Measurements from ENCODE around the gene LRRC36. TPM values are rescaled to one million over a fixed set of nuclear protein-coding genes. Genes with fewer than 3 reads are reported as not detected.

Gene LRRC36
- total and polyA plus RNA-seq, 2 of the 13 experiments (the other 11 are each of a cell fraction or from before 2014, with no cell fraction given) = 0.12 to 0.15 TPM

- TF ChIP-seq TRIM24 (CRISPR knock-in tag; IDR thresholded peaks at IDR 0.05) = no peak
- TF ChIP-seq HNRNPLL (IDR thresholded peaks at IDR 0.05; ENCODE audit: low read depth, low read length, poor library complexity, severe bottlenecking) = peak; percentile 85
- no peak for TF ChIP-seq FOSL1 (CRISPR knock-in tag; IDR thresholded peaks at IDR 0.05; ENCODE audit: borderline replicate concordance)
- TF ChIP-seq DNMT3B (CRISPR knock-in tag; conservative IDR thresholded peaks at IDR 0.05) = no peak
- TF ChIP-seq MLLT10 (CRISPR knock-in tag; IDR thresholded peaks at IDR 0.05) = no peak
- TF ChIP-seq NFYC (CRISPR knock-in tag; IDR thresholded peaks at IDR 0.05) = no peak
- no peak for TF ChIP-seq ATF1 (CRISPR knock-in tag; IDR thresholded peaks at IDR 0.05)
- TF ChIP-seq MAZ (IDR thresholded peaks at IDR 0.05; ENCODE audit: borderline replicate concordance, low read depth, low read length) = peak; percentile 48; the same call in 1 of the 2 replicates
- peak; percentile 74 for TF ChIP-seq MAZ (CRISPR knock-in tag; IDR thresholded peaks at IDR 0.05; ENCODE audit: low read depth)
- no peak for TF ChIP-seq CHD4 (IDR thresholded peaks at IDR 0.05; ENCODE audit: borderline replicate concordance, low read length)
- no peak for TF ChIP-seq ZNF549 (CRISPR knock-in tag; IDR thresholded peaks at IDR 0.05)
- no peak for TF ChIP-seq ZC3H4 (CRISPR knock-in tag; IDR thresholded peaks at IDR 0.05; ENCODE audit: borderline replicate concordance)
- TF ChIP-seq RFXANK (CRISPR knock-in tag; IDR thresholded peaks at IDR 0.05) = no peak
- TF ChIP-seq, protein P1, sequence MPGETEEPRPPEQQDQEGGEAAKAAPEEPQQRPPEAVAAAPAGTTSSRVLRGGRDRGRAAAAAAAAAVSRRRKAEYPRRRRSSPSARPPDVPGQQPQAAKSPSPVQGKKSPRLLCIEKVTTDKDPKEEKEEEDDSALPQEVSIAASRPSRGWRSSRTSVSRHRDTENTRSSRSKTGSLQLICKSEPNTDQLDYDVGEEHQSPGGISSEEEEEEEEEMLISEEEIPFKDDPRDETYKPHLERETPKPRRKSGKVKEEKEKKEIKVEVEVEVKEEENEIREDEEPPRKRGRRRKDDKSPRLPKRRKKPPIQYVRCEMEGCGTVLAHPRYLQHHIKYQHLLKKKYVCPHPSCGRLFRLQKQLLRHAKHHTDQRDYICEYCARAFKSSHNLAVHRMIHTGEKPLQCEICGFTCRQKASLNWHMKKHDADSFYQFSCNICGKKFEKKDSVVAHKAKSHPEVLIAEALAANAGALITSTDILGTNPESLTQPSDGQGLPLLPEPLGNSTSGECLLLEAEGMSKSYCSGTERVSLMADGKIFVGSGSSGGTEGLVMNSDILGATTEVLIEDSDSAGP (CRISPR knock-in tag; IDR thresholded peaks at IDR 0.05; ENCODE audit: borderline replicate concordance) = peak; percentile 89
- TF ChIP-seq PPARG (CRISPR knock-in tag; conservative IDR thresholded peaks at IDR 0.05) = no peak
- TF ChIP-seq NR2C2 (CRISPR knock-in tag; IDR thresholded peaks at IDR 0.05; ENCODE audit: borderline replicate concordance) = peak; percentile 44
- no peak for TF ChIP-seq SRSF9 (IDR thresholded peaks at IDR 0.05; ENCODE audit: borderline replicate concordance, insufficient read depth, low read depth, low read length, poor library complexity, severe bottlenecking)
- no peak for TF ChIP-seq GATAD1 (CRISPR knock-in tag; IDR thresholded peaks at IDR 0.05)
- peak; percentile 90; the same call in 1 of the 2 replicates for TF ChIP-seq PAX8 (CRISPR knock-in tag; IDR thresholded peaks at IDR 0.05; ENCODE audit: borderline replicate concordance)
- peak; percentile 90 for TF ChIP-seq ARNT2 (CRISPR knock-in tag; IDR thresholded peaks at IDR 0.05; ENCODE audit: low read depth)
- TF ChIP-seq MIXL1 (CRISPR knock-in tag; IDR thresholded peaks at IDR 0.05) = no peak
- TF ChIP-seq SRSF1 (optimal IDR thresholded peaks at IDR 0.05; ENCODE audit: low read depth, low read length) = no peak
- 0 out of 2 replicates have a peak, but pooled peaks have one; percentile 85 for TF ChIP-seq ZNF850 (CRISPR knock-in tag; conservative IDR thresholded peaks at IDR 0.05)
- TF ChIP-seq ZNF34 (CRISPR knock-in tag; IDR thresholded peaks at IDR 0.05; ENCODE audit: borderline replicate concordance) = no peak
- TF ChIP-seq ZNF446 (CRISPR knock-in tag; IDR thresholded peaks at IDR 0.05) = peak; percentile 96
- TF ChIP-seq CBX5 (CRISPR knock-in tag; IDR thresholded peaks at IDR 0.05; ENCODE audit: borderline replicate concordance) = no peak
- no peak for TF ChIP-seq ZNF264 (CRISPR knock-in tag; IDR thresholded peaks at IDR 0.05)
- no peak for TF ChIP-seq EHMT2 (IDR thresholded peaks at IDR 0.05; ENCODE audit: borderline replicate concordance, low read depth, low read length)
- no peak for TF ChIP-seq ZKSCAN8 (CRISPR knock-in tag; IDR thresholded peaks at IDR 0.05; ENCODE audit: borderline replicate concordance)
- TF ChIP-seq ZNF224 (CRISPR knock-in tag; IDR thresholded peaks at IDR 0.05) = no peak
- no peak for TF ChIP-seq ZNF737 (CRISPR knock-in tag; IDR thresholded peaks at IDR 0.05; ENCODE audit: borderline replicate concordance)
- no peak for TF ChIP-seq ZNF496 (CRISPR knock-in tag; IDR thresholded peaks at IDR 0.05; ENCODE audit: insufficient replicate concordance)
Observed at GRCh38 chr16:67430504-67430976, 103.9 kb downstream of the LRRC36 start (continued).
